ENCODE data around the gene ADGRD2. TPM values are rescaled to one million over a fixed set of nuclear protein-coding genes. Genes with fewer than 3 reads are reported as not detected.

Gene ADGRD2
- total RNA-seq, 1 donor from 2014 or later, result not detected

- Mint-ChIP-seq H3K27ac (ENCODE audit: unreplicated experiment) (no peak overlapping the region), H3K4me1 (ENCODE audit: low read depth, unreplicated experiment) (peaks cover 2% of the 10 kb centered on the region), H3K27me3 (ENCODE audit: unreplicated experiment) (peaks cover 3% of the 10 kb centered on the region), H3K36me3 (ENCODE audit: unreplicated experiment) (peaks cover 7% of the 10 kb centered on the region), H3K9me3 (ENCODE audit: unreplicated experiment) (peaks cover 2% of the 10 kb centered on the region), H3K4me3 (ENCODE audit: unreplicated experiment) (no peak overlapping the region)
- TF ChIP-seq CTCF (IDR thresholded peaks at IDR 0.05; ENCODE audit: partially characterized antibody, unreplicated experiment), result no peak
- DNase-seq, result no peak
Observed at GRCh38 chr9:124456341-124457078, 6.3 kb downstream of the ADGRD2 start.

- Mint-ChIP-seq H3K4me3 (ENCODE audit: unreplicated experiment) (no peak overlapping the region), H3K27ac (ENCODE audit: unreplicated experiment) (no peak overlapping the region)
Observed at GRCh38 chr9:124457079-124457886, 7.0 kb downstream of the ADGRD2 start.

GRCh38 chr9:124457887-124458431 lies 7.7 kb downstream of the ADGRD2 start:
- no peak overlapping the region for H3K4me3 Mint-ChIP-seq (ENCODE audit: unreplicated experiment)
- DNase-seq, result no peak
- H3K36me3 Mint-ChIP-seq (ENCODE audit: unreplicated experiment), result peaks cover 7% of the 10 kb centered on the region
- H3K4me1 Mint-ChIP-seq (ENCODE audit: low read depth, unreplicated experiment), result peaks cover 2% of the 10 kb centered on the region
- H3K27ac Mint-ChIP-seq (ENCODE audit: unreplicated experiment), result no peak overlapping the region
- TF ChIP-seq CTCF (IDR thresholded peaks at IDR 0.05; ENCODE audit: partially characterized antibody, unreplicated experiment), result no peak
- H3K9me3 Mint-ChIP-seq (ENCODE audit: unreplicated experiment), result peaks cover 2% of the 10 kb centered on the region
- peaks cover 3% of the 10 kb centered on the region for H3K27me3 Mint-ChIP-seq (ENCODE audit: unreplicated experiment)

More at GRCh38 chr9:124457079-124457886, 7.0 kb downstream of the ADGRD2 start:
- peaks cover 2% of the 10 kb centered on the region for H3K9me3 Mint-ChIP-seq (ENCODE audit: unreplicated experiment)
- H3K36me3 Mint-ChIP-seq (ENCODE audit: unreplicated experiment), result peaks cover 7% of the 10 kb centered on the region
- H3K27me3 Mint-ChIP-seq (ENCODE audit: unreplicated experiment), result no peaks in the 10 kb centered on the region
- DNase-seq, result no peak
- no peak for TF ChIP-seq CTCF (IDR thresholded peaks at IDR 0.05; ENCODE audit: partially characterized antibody, unreplicated experiment)
- H3K4me1 Mint-ChIP-seq (ENCODE audit: low read depth, unreplicated experiment), result peaks cover 2% of the 10 kb centered on the region

DNA sequence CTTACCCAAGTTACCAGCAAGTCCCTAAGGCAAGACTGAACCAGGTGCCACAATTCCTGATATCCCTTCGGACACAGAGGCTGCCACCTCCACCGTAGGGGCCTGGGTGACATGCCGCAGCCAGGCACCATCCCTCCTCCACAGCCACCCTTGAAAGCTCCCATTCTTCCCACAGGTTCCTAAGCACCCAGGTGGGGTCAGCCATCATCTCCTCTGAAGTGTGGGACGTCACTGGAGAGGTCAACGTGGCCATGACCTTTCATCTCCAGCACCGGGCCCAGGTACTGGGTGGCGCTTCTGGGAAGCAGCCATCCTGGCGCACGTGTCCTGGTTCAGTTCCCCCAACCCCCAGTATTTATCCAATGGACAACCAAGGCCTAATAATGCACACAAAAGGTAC lies 8.2 kb downstream of the ADGRD2 start:
- TF ChIP-seq CTCF (IDR thresholded peaks at IDR 0.05; ENCODE audit: partially characterized antibody, unreplicated experiment), result no peak
- Mint-ChIP-seq H3K27ac (ENCODE audit: unreplicated experiment) (no peak overlapping the region), H3K4me1 (ENCODE audit: low read depth, unreplicated experiment) (peaks cover 2% of the 10 kb centered on the region), H3K36me3 (ENCODE audit: unreplicated experiment) (peaks cover 7% of the 10 kb centered on the region), H3K9me3 (ENCODE audit: unreplicated experiment) (peaks cover 2% of the 10 kb centered on the region), H3K4me3 (ENCODE audit: unreplicated experiment) (no peak overlapping the region), H3K27me3 (ENCODE audit: unreplicated experiment) (peaks cover 3% of the 10 kb centered on the region)
- no peak for DNase-seq

Measured in glutamatergic neuron (in vitro differentiated cells).